Panc1 (cell line): Measurements from ENCODE around the gene DNAJA2. TPM values are rescaled to one million over a fixed set of nuclear protein-coding genes. Genes with fewer than 3 reads are reported as not detected.

ENCODE experiments used
- ATAC-seq: fragments of 200-7000 bp; cut with Tn5 transposase; 2 replicates; pipeline ENCODE4 v1.9.1; 2020; ENCODE audit warnings: mild to moderate bottlenecking, moderate library complexity
- BruUV-seq: library from RNA; stranded (reverse); fragments of 400-500 nt; replicated peaks from 2 replicates; lab custom pipeline; 2021; lab: Mats Ljungman, UMichigan
- CTCF ChIA-PET: fragments of 300-600 bp; sonication (Branson Sonifier 250); formaldehyde crosslinking; loops from one replicate; lab custom pipeline; 2022; ENCODE audit warnings: antibody characterized with exemption; lab: Charles Lee
- POLR2A ChIA-PET: fragments of 300-600 bp; sonication (Branson Sonifier 250); formaldehyde crosslinking; loops from one replicate; lab custom pipeline; 2022; ENCODE audit warnings: antibody characterized with exemption; lab: Charles Lee
- DNase-seq: peaks from one replicate; pipeline ENCODE4 v3.0.0-alpha.2; 2010; ENCODE audit warnings: low read depth, low spot score
- H3K27ac ChIP-seq: 2 replicates; pipeline ENCODE4 v1.5.1; 2011; ENCODE audit warnings: mild to moderate bottlenecking, low read length, inconsistent platforms
- H3K27me3 ChIP-seq: fragments of 200-500 bp; sonication (Bioruptor generic); 2 replicates; pipeline ENCODE4 v1.6.0; 2014; ENCODE audit warnings: low read length, inconsistent platforms; ENCODE audit not compliant: control insufficient read depth, insufficient read depth
- H3K36me3 ChIP-seq: fragments of 200-500 bp; sonication (Bioruptor generic); 2 replicates; pipeline ENCODE4 v1.5.1; 2014; ENCODE audit warnings: inconsistent platforms, mild to moderate bottlenecking, low read length, moderate library complexity; ENCODE audit not compliant: control insufficient read depth, insufficient read depth
- H3K4me1 ChIP-seq: 2 replicates; pipeline ENCODE4 v1.5.1; 2011; ENCODE audit warnings: inconsistent platforms, mild to moderate bottlenecking, low read length, moderate library complexity; ENCODE audit not compliant: control insufficient read depth, insufficient read depth
- H3K4me3 ChIP-seq, 2 experiments: 2 replicates each; pipeline ENCODE4 v1.5.1; 2011 to 2012; ENCODE audit warnings: low read depth in 2 of 2, low read length in 2 of 2, mild to moderate bottlenecking in 2 of 2, inconsistent platforms in 1 of 2, moderate library complexity in 1 of 2
- H3K9me3 ChIP-seq: fragments of 200-500 bp; sonication (Bioruptor generic); 2 replicates; pipeline ENCODE4 v1.5.1; 2014; ENCODE audit warnings: low read depth, mild to moderate bottlenecking, inconsistent platforms, low read length, moderate library complexity; ENCODE audit not compliant: control insufficient read depth, insufficient read depth
- POLR2AphosphoS5 ChIP-seq: IDR thresholded peaks from 2 replicates; pipeline ENCODE4 v1.6.1; 2012; ENCODE audit warnings: mild to moderate bottlenecking, low read depth, low read length, moderate library complexity
- SIN3A ChIP-seq: IDR thresholded peaks from 2 replicates; pipeline ENCODE4 v1.6.1; 2012; ENCODE audit warnings: low read depth, mild to moderate bottlenecking, low read length, moderate library complexity, borderline replicate concordance; ENCODE audit not compliant: insufficient read depth
- TCF7L2 ChIP-seq: IDR thresholded peaks from 2 replicates; pipeline ENCODE4 v1.6.1; 2011; ENCODE audit warnings: mild to moderate bottlenecking, low read depth, low read length, inconsistent platforms
- in situ Hi-C: cut with HindIII; loops from 2 replicates; pipeline ENCODE4 v1.10.0; 2016; ENCODE audit warnings: low sequenced_read_pairs, low pct_unique_long_range_greater_than_20kb
- intact Hi-C: fragments of 100-400 bp; cut with micrococcal nuclease; formaldehyde crosslinking; loops from one replicate; pipeline ENCODE4 v1.10.0; 2022; ENCODE audit not compliant: unreplicated experiment
- total RNA-seq: library from RNA; stranded (reverse); gene quantifications from one replicate; pipeline ENCODE4 v1.2.1, GENCODE V29; 2021; ENCODE audit not compliant: unreplicated experiment
- TF ChIP-seq, protein P1 (sequence below): fragments of 450-650 bp; IDR thresholded peaks from 2 replicates; pipeline ENCODE4 v1.5.1; 2017; ENCODE audit warnings: mild to moderate bottlenecking
- TF ChIP-seq, protein P2 (sequence below), 2 experiments: IDR thresholded peaks; 2 replicates each; pipeline ENCODE4 v1.6.1; 2011 to 2012; ENCODE audit warnings: low read depth in 2 of 2, control low read depth in 1 of 2, low read length in 1 of 2, mild to moderate bottlenecking in 1 of 2, moderate library complexity in 1 of 2; ENCODE audit not compliant: insufficient read depth in 1 of 2

Gene DNAJA2
- total RNA-seq, 1 experiment from 2014 or later, result 49.4 TPM

- CTCF ChIA-PET, result interaction anchor here (0.6 to 0.7 kb wide), 3 partner anchors 11 to 942 kb away, joined by 3 read pairs; no protein-coding TSS in a partner anchor
- POLR2A ChIA-PET, result no interaction called here
- intact Hi-C loops, result no loop called here
- Histone ChIP-seq H3K4me1 (no peaks in the 10 kb centered on the region), H3K9me3 (no peaks in the 10 kb centered on the region), H3K36me3 (no peaks in the 10 kb centered on the region), H3K4me3 (no peak overlapping the region), H3K27ac (no peak overlapping the region), H3K27me3 (no peaks in the 10 kb centered on the region)
- no peak for DNase-seq
- no peak; the same call in 1 of the 2 replicates for ATAC-seq
- TF ChIP-seq SIN3A (no peak), TCF7L2 (no peak), POLR2AphosphoS5 (no peak)
- TF ChIP-seq, protein P1, sequence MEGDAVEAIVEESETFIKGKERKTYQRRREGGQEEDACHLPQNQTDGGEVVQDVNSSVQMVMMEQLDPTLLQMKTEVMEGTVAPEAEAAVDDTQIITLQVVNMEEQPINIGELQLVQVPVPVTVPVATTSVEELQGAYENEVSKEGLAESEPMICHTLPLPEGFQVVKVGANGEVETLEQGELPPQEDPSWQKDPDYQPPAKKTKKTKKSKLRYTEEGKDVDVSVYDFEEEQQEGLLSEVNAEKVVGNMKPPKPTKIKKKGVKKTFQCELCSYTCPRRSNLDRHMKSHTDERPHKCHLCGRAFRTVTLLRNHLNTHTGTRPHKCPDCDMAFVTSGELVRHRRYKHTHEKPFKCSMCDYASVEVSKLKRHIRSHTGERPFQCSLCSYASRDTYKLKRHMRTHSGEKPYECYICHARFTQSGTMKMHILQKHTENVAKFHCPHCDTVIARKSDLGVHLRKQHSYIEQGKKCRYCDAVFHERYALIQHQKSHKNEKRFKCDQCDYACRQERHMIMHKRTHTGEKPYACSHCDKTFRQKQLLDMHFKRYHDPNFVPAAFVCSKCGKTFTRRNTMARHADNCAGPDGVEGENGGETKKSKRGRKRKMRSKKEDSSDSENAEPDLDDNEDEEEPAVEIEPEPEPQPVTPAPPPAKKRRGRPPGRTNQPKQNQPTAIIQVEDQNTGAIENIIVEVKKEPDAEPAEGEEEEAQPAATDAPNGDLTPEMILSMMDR, result no peak
- TF ChIP-seq, protein P2, sequence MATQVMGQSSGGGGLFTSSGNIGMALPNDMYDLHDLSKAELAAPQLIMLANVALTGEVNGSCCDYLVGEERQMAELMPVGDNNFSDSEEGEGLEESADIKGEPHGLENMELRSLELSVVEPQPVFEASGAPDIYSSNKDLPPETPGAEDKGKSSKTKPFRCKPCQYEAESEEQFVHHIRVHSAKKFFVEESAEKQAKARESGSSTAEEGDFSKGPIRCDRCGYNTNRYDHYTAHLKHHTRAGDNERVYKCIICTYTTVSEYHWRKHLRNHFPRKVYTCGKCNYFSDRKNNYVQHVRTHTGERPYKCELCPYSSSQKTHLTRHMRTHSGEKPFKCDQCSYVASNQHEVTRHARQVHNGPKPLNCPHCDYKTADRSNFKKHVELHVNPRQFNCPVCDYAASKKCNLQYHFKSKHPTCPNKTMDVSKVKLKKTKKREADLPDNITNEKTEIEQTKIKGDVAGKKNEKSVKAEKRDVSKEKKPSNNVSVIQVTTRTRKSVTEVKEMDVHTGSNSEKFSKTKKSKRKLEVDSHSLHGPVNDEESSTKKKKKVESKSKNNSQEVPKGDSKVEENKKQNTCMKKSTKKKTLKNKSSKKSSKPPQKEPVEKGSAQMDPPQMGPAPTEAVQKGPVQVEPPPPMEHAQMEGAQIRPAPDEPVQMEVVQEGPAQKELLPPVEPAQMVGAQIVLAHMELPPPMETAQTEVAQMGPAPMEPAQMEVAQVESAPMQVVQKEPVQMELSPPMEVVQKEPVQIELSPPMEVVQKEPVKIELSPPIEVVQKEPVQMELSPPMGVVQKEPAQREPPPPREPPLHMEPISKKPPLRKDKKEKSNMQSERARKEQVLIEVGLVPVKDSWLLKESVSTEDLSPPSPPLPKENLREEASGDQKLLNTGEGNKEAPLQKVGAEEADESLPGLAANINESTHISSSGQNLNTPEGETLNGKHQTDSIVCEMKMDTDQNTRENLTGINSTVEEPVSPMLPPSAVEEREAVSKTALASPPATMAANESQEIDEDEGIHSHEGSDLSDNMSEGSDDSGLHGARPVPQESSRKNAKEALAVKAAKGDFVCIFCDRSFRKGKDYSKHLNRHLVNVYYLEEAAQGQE (IDR thresholded peaks at IDR 0.05; ENCODE audit: insufficient read depth in 1 of 2, low read depth in 2 of 2, low read length in 1 of 2), result no peak
- BruUV-seq, result no TSS peak
- in situ Hi-C loops, result no loop called here
These were observed 56.5 kb downstream of the DNAJA2 start for GRCh38 chr16:46916980-46917379.

DNA sequence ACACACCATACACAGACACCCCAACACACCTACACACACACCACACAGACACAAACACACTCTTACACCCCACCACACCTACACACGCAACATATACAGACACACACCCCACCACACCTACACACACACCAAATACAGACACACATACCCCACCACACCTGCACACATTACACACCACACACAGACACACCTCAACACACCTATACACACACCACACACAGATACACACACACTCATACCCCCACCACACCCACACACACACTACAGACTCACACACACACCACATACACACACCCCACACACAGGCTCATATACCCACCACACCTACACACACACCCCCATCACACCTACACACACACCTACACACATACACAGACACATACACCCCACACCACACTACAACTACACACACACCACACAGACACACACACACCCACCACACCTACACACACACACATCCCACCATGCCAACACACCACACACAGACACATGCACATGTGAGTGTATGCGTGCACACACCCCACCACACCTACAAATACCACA is 57.9 kb downstream of the DNAJA2 start:
- no peaks in the 10 kb centered on the region for H3K4me1 ChIP-seq
- TF ChIP-seq SIN3A (no peak), TCF7L2 (no peak), POLR2AphosphoS5 (no peak)
- TF ChIP-seq, protein P1, result no peak
- TF ChIP-seq, protein P2 (IDR thresholded peaks at IDR 0.05; ENCODE audit: insufficient read depth in 1 of 2, low read depth in 2 of 2, low read length in 1 of 2), result no peak
- ATAC-seq (no peak), DNase-seq (no peak)
- H3K27me3 ChIP-seq, result no peaks in the 10 kb centered on the region
- no peaks in the 10 kb centered on the region for H3K9me3 ChIP-seq
- H3K4me3 ChIP-seq, result no peak overlapping the region
- H3K36me3 ChIP-seq, result no peaks in the 10 kb centered on the region
- BruUV-seq, result no TSS peak
- intact Hi-C loops, result no loop called here
- ChIA-PET POLR2A (no interaction called here), CTCF (no interaction called here)
- no peak overlapping the region for H3K27ac ChIP-seq
- in situ Hi-C loops, result no loop called here
